B cell (primary cell): ENCODE data around the gene HIRA. TPM values are rescaled to one million over a fixed set of nuclear protein-coding genes. Genes with fewer than 3 reads are reported as not detected.

Experiments used
- ATAC-seq: fragments of 200-7000 bp; cut with Tn5 transposase; one replicate; pipeline ENCODE4 v1.10.0; 2021; ENCODE audit warnings: low read depth, mild to moderate bottlenecking, moderate number of reproducible peaks, moderate library complexity
- CTCF ChIA-PET: fragments of 350-600 bp; sonication (Branson Sonifier 250); formaldehyde crosslinking; loops from one replicate; lab custom pipeline; 2021; ENCODE audit warnings: antibody characterized with exemption, inconsistent platforms; lab: Charles Lee
- POLR2A ChIA-PET: fragments of 350-600 bp; sonication (Branson Sonifier 250); formaldehyde crosslinking; loops from one replicate; lab custom pipeline; 2021; ENCODE audit warnings: antibody characterized with exemption; lab: Charles Lee
- DNase-seq: peaks from one replicate; pipeline ENCODE4 v3.0.0; 2013
- H2AFZ ChIP-seq: 2 replicates; pipeline ENCODE4 v1.6.1; 2012; ENCODE audit warnings: mild to moderate bottlenecking, low read depth, low read length; ENCODE audit not compliant: insufficient read depth, poor library complexity, severe bottlenecking
- H3K27ac ChIP-seq, 2 donors: 1 replicate in 1 of 2; 2 replicates in 1 of 2; pipeline ENCODE4 v1.5.1; 2012 to 2013; ENCODE audit warnings: low read length in 2 of 2, mild to moderate bottlenecking in 2 of 2, moderate library complexity in 1 of 2
- H3K27me3 ChIP-seq, 4 experiments: fragments of 200-600 bp in 1 of 4; sonication (generic) in 1 of 4; replicated peaks in 1 of 4; 1 replicate in 2 of 4; 2 replicates in 2 of 4; pipeline versions ENCODE4 v1.6.1 to v1.7.0; 2013 to 2016; ENCODE audit warnings: low read length in 3 of 4, mild to moderate bottlenecking in 2 of 4, mixed read lengths in 1 of 4, moderate library complexity in 1 of 4; ENCODE audit not compliant: insufficient read depth in 4 of 4, control insufficient read depth in 3 of 4; ENCODE audit errors: control extremely low read depth in 1 of 4
- H3K36me3 ChIP-seq, 2 experiments: replicated peaks in 1 of 2; 1 replicate in 1 of 2; 2 replicates in 1 of 2; pipeline versions ENCODE4 v1.6.1 to v1.7.1; 2013; ENCODE audit warnings: low read length in 1 of 2; ENCODE audit not compliant: insufficient read depth in 2 of 2, control insufficient read depth in 1 of 2; ENCODE audit errors: control extremely low read depth in 1 of 2, extremely low read depth in 1 of 2
- H3K4me1 ChIP-seq, 2 donors: fragments of 200-600 bp in 1 of 2; sonication (generic) in 1 of 2; 1 replicate in 1 of 2; 2 replicates in 1 of 2; pipeline versions ENCODE4 v1.5.1 to v1.6.1; 2013 to 2017; ENCODE audit warnings: low read length in 2 of 2; ENCODE audit not compliant: control insufficient read depth in 2 of 2, insufficient read depth in 2 of 2
- H3K4me2 ChIP-seq: replicated peaks from 2 replicates; pipeline ENCODE3; 2012; ENCODE audit warnings: mild to moderate bottlenecking, low read depth, low read length; ENCODE audit not compliant: poor library complexity, severe bottlenecking
- H3K4me3 ChIP-seq, 5 experiments: fragments of 200-600 bp in 1 of 5; sonication (generic) in 1 of 5; 1 replicate in 3 of 5; 2 replicates in 2 of 5; pipeline versions ENCODE4 v1.5.1 to v1.7.0; 2011 to 2016; ENCODE audit warnings: low read length in 4 of 5, mild to moderate bottlenecking in 4 of 5, low read depth in 2 of 5, control low read depth in 1 of 5, moderate library complexity in 1 of 5; ENCODE audit not compliant: insufficient read depth in 1 of 5; ENCODE audit errors: control extremely low read depth in 1 of 5, extremely low read depth in 1 of 5
- H3K79me2 ChIP-seq: fragments of 200-600 bp; sonication (generic); one replicate; pipeline ENCODE4 v1.6.0; 2016; ENCODE audit warnings: low read length; ENCODE audit not compliant: control insufficient read depth, insufficient read depth
- H3K9ac ChIP-seq: fragments of 200-600 bp; sonication (generic); 2 replicates; pipeline ENCODE4 v1.6.1; 2017; ENCODE audit warnings: mild to moderate bottlenecking, low read length, moderate library complexity
- H3K9me3 ChIP-seq, 3 donors: one replicate each; pipeline versions ENCODE4 v1.6.1 to v1.7.1; 2013; ENCODE audit warnings: low read length in 2 of 3; ENCODE audit not compliant: control insufficient read depth in 2 of 3, insufficient read depth in 1 of 3; ENCODE audit errors: control extremely low read depth in 1 of 3
- H4K20me1 ChIP-seq: 2 replicates; pipeline ENCODE4 v1.6.0; 2012; ENCODE audit warnings: mild to moderate bottlenecking, low read length; ENCODE audit not compliant: insufficient read depth, control insufficient read depth, poor library complexity, severe bottlenecking
- H3K27ac Mint-ChIP-seq: one replicate; pipeline ENCODE4 v1.8.0; 2021; ENCODE audit warnings: mixed read lengths
- H3K27me3 Mint-ChIP-seq: one replicate; pipeline ENCODE4 v1.8.0; 2021; ENCODE audit warnings: mixed read lengths
- H3K4me1 Mint-ChIP-seq: one replicate; pipeline ENCODE4 v1.8.0; 2021; ENCODE audit warnings: mixed read lengths
- H3K4me3 Mint-ChIP-seq: one replicate; pipeline ENCODE4 v1.8.0; 2021; ENCODE audit warnings: mixed read lengths
- H3K9me3 Mint-ChIP-seq: one replicate; pipeline ENCODE4 v1.8.0; 2022; ENCODE audit warnings: mixed read lengths; ENCODE audit not compliant: insufficient read depth
- EZH2 ChIP-seq: IDR thresholded peaks from 2 replicates; pipeline ENCODE4 v1.6.1; 2012; ENCODE audit warnings: borderline replicate concordance, low read depth, mild to moderate bottlenecking, moderate library complexity, low read length; ENCODE audit not compliant: insufficient read depth, poor library complexity, severe bottlenecking
- WGBS: methylation state at CpG from one replicate; pipeline ENCODE4 v1.1.5; 2013; ENCODE audit warnings: missing lambda C conversion rate; ENCODE audit not compliant: insufficient coverage; 5-methylcytosine and 5-hydroxymethylcytosine counted together
- intact Hi-C: fragments of 100-400 bp; cut with micrococcal nuclease; formaldehyde crosslinking; loops from one replicate; pipeline ENCODE4 v1.10.0; 2022
- polyA plus RNA-seq: library from polyadenylated mRNA; depleted of rRNA; stranded (reverse); fragments of >200 nt; gene quantifications from 2 replicates; pipeline ENCODE4 v1.2.3, GENCODE V29; 2012
- total RNA-seq, 2 donors: library from RNA; stranded (reverse); fragments of 120-200 nt in 1 of 2; gene quantifications; 1 replicate in 1 of 2; 2 replicates in 1 of 2; pipeline versions ENCODE4 v1.2.3 to v1.2.4, GENCODE V29; 2013 to 2022
- TF ChIP-seq, protein P1 (sequence below): fragments of 200-600 bp; IDR thresholded peaks from one replicate; pipeline ENCODE4 v1.8.0; 2022; ENCODE audit warnings: antibody characterized with exemption, mild to moderate bottlenecking

The HIRA gene
- total and polyA plus RNA-seq, 2 donors (not counting 1 experiment from before 2014, with no cell fraction given): 28.3 to 34.5 TPM

DNA sequence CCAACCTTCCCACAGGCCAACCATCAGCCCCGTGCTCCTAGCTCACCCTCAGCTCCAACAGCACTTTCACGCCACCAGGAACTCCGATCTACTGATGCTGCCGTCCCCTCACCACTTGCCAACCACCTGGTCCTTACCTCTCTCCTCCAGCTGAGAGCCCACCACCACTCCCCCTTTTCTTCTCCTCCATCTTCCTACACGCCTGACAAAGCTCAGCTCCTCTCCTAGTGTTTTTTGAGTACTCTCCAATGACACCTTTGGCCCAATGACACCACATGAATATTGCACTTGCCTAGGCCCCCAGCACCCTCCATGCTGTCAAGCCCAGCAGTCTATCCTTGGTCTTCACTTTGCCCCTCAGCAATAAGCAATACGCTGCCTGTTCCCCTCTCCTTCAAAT, 30.7 kb downstream of the HIRA start:
- Histone ChIP-seq H3K36me3 (peaks cover 0 to 63% of the 10 kb centered on the region in 2 experiments), H4K20me1 (no peaks in the 10 kb centered on the region), H3K27ac (no peak overlapping the region), H3K9ac (no peak overlapping the region), H3K4me3 (no peak overlapping the region), H3K9me3 (no peaks in the 10 kb centered on the region), H3K79me2 (no peaks in the 10 kb centered on the region), H3K27me3 (no peaks in the 10 kb centered on the region), H3K4me2 (no peak overlapping the region), H2AFZ (no peak overlapping the region), H3K4me1 (peaks cover 6 to 8% of the 10 kb centered on the region in 2 donors)
- CTCF ChIA-PET: no interaction called here
- no peak for DNase-seq
- no peaks in the 10 kb centered on the region for H3K27me3 Mint-ChIP-seq
- intact Hi-C loops: no loop called here
- no peak overlapping the region for H3K27ac Mint-ChIP-seq
- WGBS: 98% methylated on average over 6 of the region's 6 CpGs
- POLR2A ChIA-PET: no interaction called here
- no peaks in the 10 kb centered on the region for H3K9me3 Mint-ChIP-seq
- no peak for TF ChIP-seq EZH2
- TF ChIP-seq, protein P1, sequence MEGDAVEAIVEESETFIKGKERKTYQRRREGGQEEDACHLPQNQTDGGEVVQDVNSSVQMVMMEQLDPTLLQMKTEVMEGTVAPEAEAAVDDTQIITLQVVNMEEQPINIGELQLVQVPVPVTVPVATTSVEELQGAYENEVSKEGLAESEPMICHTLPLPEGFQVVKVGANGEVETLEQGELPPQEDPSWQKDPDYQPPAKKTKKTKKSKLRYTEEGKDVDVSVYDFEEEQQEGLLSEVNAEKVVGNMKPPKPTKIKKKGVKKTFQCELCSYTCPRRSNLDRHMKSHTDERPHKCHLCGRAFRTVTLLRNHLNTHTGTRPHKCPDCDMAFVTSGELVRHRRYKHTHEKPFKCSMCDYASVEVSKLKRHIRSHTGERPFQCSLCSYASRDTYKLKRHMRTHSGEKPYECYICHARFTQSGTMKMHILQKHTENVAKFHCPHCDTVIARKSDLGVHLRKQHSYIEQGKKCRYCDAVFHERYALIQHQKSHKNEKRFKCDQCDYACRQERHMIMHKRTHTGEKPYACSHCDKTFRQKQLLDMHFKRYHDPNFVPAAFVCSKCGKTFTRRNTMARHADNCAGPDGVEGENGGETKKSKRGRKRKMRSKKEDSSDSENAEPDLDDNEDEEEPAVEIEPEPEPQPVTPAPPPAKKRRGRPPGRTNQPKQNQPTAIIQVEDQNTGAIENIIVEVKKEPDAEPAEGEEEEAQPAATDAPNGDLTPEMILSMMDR: no peak
- H3K4me3 Mint-ChIP-seq: no peak overlapping the region
- ATAC-seq: no peak
- H3K4me1 Mint-ChIP-seq: peaks cover 11% of the 10 kb centered on the region

DNA sequence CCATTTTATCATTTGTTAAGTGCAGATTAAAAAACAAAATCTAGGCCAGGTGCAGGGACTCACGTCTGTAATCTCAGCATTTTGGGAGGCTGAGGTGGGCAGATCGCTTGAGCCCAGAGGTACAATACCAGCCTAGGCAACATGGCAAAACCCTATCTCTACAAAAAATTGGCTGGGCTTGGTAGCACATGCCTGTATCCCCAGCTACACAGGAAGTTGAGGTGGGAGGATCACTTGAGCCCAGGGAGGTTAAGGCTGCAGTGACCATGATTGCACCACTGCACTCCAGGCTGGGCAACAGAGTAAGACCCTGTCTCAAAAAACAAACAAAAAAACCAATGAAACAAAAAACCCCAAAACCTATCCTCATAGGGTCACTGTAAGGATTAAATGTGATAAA, 32.9 kb downstream of the HIRA start:
- CTCF ChIA-PET: no interaction called here
- H3K79me2 ChIP-seq: no peaks in the 10 kb centered on the region
- intact Hi-C loops: no loop called here
- H3K9ac ChIP-seq: no peak overlapping the region
- H3K27ac ChIP-seq: no peak overlapping the region
- no peaks in the 10 kb centered on the region for H4K20me1 ChIP-seq
- DNase-seq (no peak), ATAC-seq (no peak)
- H3K27me3 ChIP-seq: no peaks in the 10 kb centered on the region
- H3K4me2 ChIP-seq: no peak overlapping the region
- Mint-ChIP-seq H3K27me3 (no peaks in the 10 kb centered on the region), H3K4me3 (no peak overlapping the region), H3K9me3 (no peaks in the 10 kb centered on the region), H3K27ac (no peak overlapping the region), H3K4me1 (no peaks in the 10 kb centered on the region)
- peaks cover 0 to 68% of the 10 kb centered on the region in 2 experiments for H3K36me3 ChIP-seq
- TF ChIP-seq, protein P1: no peak
- no peak for TF ChIP-seq EZH2
- WGBS: 90% methylated on average over 2 of the region's 2 CpGs
- POLR2A ChIA-PET: no interaction called here
- no peaks in the 10 kb centered on the region for H3K4me1 ChIP-seq
- no peak overlapping the region for H3K4me3 ChIP-seq
- H3K9me3 ChIP-seq: no peaks in the 10 kb centered on the region
- H2AFZ ChIP-seq: no peak overlapping the region
